AG04449 (cell line): ENCODE measurements around the gene LRRTM4.

ENCODE experiments used
- CTCF ChIA-PET: fragments of 350-600 bp; formaldehyde crosslinking; extraction: SDS; loops from one replicate; lab custom pipeline; 2021; ENCODE audit warnings: antibody characterized with exemption; lab: Yijun Ruan, JAX
- POLR2A ChIA-PET: fragments of 400-600, 350-600 bp; formaldehyde crosslinking; extraction: SDS; loops from one replicate; lab custom pipeline; 2020; ENCODE audit warnings: antibody characterized with exemption, inconsistent platforms; lab: Yijun Ruan, JAX
- DNase-seq: peaks from one replicate; pipeline ENCODE4 v3.0.0-alpha.2; 2010; ENCODE audit warnings: low read depth, low spot score
- H3K4me3 ChIP-seq: 2 replicates; pipeline ENCODE4 v1.5.1; 2011; ENCODE audit warnings: low read depth, mild to moderate bottlenecking, control low read depth, low read length
- CTCF ChIP-seq: IDR thresholded peaks from one replicate; pipeline ENCODE4 v1.5.1; 2011; ENCODE audit warnings: mild to moderate bottlenecking, moderate library complexity, low read length, control low read depth, inconsistent platforms; ENCODE audit not compliant: insufficient read depth; ENCODE audit errors: missing control alignments

LRRTM4 gene

GRCh38 chr2:76946631-76947145 is 575.5 kb downstream of the LRRTM4 start:
- ChIA-PET CTCF (no interaction called here), POLR2A (no interaction called here)
- no peak for TF ChIP-seq CTCF
- H3K4me3 ChIP-seq = no peak overlapping the region
- no peak for DNase-seq

- ChIA-PET CTCF (no interaction called here), POLR2A (no interaction called here)
- TF ChIP-seq CTCF = no peak
These were observed 581.6 kb downstream of the LRRTM4 start for GRCh38 chr2:76940559-76940958.

GRCh38 chr2:76938153-76938552 is 584.0 kb downstream of the LRRTM4 start:
- no peak for TF ChIP-seq CTCF
- ChIA-PET POLR2A (no interaction called here), CTCF (no interaction called here)
- no peak overlapping the region for H3K4me3 ChIP-seq
- DNase-seq = no peak

More at GRCh38 chr2:76940559-76940958, 581.6 kb downstream of the LRRTM4 start:
- H3K4me3 ChIP-seq = no peak overlapping the region
- no peak for DNase-seq

- POLR2A ChIA-PET = no interaction called here
- CTCF ChIA-PET = no interaction called here
- TF ChIP-seq CTCF = no peak
- no peak overlapping the region for H3K4me3 ChIP-seq
- no peak for DNase-seq
These were observed 589.6 kb downstream of the LRRTM4 start for GRCh38 chr2:76932550-76932949.

- H3K4me3 ChIP-seq = no peak overlapping the region
- TF ChIP-seq CTCF = no peak
- no peak for DNase-seq
- POLR2A ChIA-PET = no interaction called here
- CTCF ChIA-PET = no interaction called here
These were observed 592.0 kb downstream of the LRRTM4 start for GRCh38 chr2:76930056-76930744.

- no peak for TF ChIP-seq CTCF
- POLR2A ChIA-PET = no interaction called here
- no peak for DNase-seq
- CTCF ChIA-PET = no interaction called here
- H3K4me3 ChIP-seq = no peak overlapping the region
These were observed 594.1 kb downstream of the LRRTM4 start for GRCh38 chr2:76928026-76928425.
